ENCODE measurements around the gene KHDC1.

DNA sequence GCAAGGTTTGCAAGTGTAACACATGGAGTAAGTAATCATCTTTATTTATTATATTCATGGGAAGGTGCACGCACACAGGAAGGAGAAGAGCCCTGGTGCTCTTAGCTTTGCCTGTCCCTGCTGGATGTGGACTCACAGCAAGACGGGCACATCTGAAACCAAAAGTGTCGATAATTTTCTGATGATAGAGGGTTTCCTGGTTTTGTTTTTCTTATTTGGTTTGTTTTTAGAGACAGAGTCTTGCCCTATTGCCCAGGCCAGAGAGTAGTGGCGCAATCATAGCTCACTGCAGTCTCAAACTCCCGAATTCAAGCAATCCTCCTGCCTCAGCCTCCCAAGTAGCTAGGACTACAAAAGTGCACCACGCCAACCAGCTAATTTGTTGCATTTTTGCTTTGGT, 29.9 kb downstream of the KHDC1 start:
- TF ChIP-seq, protein P1, sequence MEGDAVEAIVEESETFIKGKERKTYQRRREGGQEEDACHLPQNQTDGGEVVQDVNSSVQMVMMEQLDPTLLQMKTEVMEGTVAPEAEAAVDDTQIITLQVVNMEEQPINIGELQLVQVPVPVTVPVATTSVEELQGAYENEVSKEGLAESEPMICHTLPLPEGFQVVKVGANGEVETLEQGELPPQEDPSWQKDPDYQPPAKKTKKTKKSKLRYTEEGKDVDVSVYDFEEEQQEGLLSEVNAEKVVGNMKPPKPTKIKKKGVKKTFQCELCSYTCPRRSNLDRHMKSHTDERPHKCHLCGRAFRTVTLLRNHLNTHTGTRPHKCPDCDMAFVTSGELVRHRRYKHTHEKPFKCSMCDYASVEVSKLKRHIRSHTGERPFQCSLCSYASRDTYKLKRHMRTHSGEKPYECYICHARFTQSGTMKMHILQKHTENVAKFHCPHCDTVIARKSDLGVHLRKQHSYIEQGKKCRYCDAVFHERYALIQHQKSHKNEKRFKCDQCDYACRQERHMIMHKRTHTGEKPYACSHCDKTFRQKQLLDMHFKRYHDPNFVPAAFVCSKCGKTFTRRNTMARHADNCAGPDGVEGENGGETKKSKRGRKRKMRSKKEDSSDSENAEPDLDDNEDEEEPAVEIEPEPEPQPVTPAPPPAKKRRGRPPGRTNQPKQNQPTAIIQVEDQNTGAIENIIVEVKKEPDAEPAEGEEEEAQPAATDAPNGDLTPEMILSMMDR (IDR thresholded peaks at IDR 0.05; ENCODE audit: low read depth, low read length) = no peak
- no peak for TF ChIP-seq EZH2phosphoT487 (IDR thresholded peaks at IDR 0.05; ENCODE audit: low read depth)
